ENCODE results near the gene TLE2. TPM values are rescaled to one million over a fixed set of nuclear protein-coding genes. Genes with fewer than 3 reads are reported as not detected.
"Not testable (repeated sequence)": the region's sequence is repeated elsewhere in the genome, so short reads cannot be mapped to it uniquely, and the experiment has no call there.

TLE2 gene
- total RNA-seq, 2 donors from 2014 or later = 39.4 to 61.4 TPM

DNA sequence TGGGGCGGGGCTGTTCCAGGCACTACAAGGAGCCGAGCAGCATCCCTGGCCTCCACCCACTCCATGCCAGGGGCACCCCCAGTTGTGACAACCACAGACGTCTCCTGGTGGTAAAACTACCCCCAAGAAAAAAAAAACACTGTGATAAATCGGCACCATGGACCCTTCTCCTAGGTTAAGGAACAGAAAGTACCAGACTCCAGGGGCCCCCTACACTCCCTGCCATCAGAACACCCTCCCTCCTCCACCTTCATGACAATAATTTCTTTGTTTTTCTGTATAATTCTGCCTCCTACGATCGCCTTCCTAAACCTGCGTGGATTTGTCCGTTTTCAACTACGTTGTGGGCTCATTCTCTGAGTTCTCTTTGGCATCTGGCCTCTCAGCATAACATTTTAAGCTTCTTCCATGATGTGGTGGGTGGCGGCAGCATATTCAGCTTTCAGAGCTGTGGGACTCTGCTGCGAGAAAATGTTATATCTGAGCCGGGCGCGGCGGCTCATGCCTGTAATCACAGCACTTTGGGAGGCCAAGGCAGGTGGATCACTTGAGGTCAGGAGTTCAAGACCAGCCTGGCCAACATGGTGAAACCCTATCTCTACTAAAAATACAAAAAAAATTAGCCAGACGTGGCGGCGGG, 8.6 kb downstream of the TLE2 start:
- DNase-seq (ENCODE audit: low spot score) = no peak
- intact Hi-C loops (cut with DNase I) = no loop called here

DNA sequence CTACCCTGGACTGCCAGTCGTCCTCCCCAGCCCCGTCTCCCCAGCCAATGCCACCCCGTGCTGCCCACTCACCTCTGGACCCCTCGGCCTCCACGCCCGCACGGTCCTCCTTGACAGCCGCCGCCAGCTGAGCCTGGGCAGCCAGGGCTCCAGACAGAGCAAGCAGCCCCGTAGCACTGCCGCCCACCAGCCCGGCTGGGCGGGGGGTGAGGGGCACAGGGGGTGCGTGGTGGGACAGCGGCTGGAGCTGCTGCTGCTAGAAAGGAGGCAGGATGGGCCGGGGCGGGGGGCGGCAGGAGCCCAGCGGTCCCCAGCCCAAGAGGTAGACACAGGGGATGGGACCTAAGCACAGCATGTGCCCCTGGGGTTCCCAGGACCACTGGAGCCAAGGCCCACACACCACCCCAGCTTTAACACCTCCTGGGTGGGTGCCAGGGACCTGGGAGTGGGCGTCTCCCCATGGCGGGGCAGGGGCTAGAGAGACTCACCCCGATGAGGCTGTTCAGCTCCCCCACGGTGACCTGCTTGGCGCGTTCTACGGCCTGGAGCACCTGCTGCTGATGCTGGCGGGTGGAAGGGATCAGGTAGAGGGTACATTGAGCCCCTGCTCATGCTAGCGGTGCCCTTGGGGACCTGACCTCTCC, 9.7 kb downstream of the TLE2 start:
- no peak for DNase-seq (ENCODE audit: low spot score)
- intact Hi-C loops (cut with DNase I) = no loop called here

GRCh38 chr19:3017923-3018322, 11.2 kb downstream of the TLE2 start:
- intact Hi-C loops (cut with DNase I) = no loop called here
- DNase-seq (ENCODE audit: low spot score) = no peak

DNA sequence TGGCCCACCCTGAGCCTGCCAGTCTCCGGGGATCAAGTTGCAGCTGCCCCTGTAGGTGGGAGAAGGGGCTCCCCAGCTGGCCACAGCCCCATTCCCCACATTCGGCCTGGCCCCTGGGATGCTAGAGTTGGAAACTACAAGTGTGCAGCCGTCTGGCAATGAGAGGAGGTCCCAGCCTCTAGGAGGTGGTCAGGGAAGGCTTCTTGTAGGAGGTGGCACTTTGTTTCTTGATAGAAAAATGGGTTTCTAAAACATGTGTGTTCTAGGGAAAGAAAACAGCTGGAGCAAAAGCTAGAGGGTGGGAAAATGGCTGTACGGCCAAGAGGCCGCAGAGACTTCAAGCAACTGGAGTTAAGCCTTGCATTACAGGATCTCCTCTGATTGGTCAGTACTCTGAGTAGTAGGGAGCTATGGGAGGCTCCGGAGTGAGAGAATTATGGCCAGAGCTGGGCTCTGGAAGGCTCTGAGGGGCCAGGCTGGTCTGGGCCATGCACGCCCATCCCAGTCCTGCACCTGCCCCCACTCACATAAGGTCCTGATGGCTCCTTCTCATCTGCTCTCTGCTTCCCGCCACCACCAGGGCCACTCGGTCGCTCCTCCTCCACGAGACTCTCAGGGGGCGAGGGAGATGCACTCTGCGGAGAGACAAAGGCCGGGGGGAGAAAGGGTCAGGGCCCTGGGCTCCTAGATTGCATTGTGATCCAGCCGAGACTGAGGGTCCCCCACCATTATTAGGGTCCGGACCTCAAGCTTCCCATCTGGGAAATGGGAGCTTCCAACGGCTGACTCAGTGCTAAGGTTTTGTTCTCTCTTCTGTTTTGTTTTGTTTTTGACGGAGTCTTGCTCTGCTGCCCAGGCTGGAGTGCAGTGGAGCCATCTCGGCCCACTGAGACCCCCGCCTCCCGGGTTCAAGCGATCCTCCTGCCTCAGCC, 13.7 kb downstream of the TLE2 start:
- no peak for DNase-seq (ENCODE audit: low spot score)
- intact Hi-C loops (cut with DNase I) = no loop called here

- intact Hi-C loops (cut with DNase I) = no loop called here
- no peak for DNase-seq (ENCODE audit: low spot score)
Observed at GRCh38 chr19:3014135-3014534, 14.9 kb downstream of the TLE2 start.

DNA sequence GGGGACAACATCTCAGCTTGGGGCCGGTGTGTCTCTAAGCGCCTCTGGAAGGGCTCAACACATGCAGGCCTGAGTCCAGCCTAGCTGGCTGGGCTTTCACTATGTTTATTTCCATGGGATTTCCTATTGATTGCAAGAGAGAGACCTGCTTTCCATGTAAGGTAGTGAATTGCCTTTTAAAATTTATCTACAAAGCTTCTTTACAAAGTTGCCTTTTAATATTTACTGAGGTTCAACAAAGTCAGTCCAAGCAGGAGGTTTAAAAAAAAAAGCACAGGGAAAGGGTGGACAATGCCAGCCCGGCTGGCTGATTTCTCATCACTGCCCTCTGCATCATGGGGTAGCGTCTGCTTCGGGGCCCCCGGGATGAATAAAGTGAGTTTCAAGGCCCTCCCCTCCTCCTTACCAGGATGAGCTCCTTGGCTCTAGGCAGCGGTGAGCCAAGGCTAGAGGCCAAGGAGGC, 15.8 kb downstream of the TLE2 start:
- intact Hi-C loops (cut with DNase I) = no loop called here
- DNase-seq (ENCODE audit: low spot score) = no peak

- DNase-seq (ENCODE audit: low spot score) = no peak
- intact Hi-C loops (cut with DNase I) = no loop called here
Observed at GRCh38 chr19:3012621-3013262, 16.3 kb downstream of the TLE2 start.

DNA sequence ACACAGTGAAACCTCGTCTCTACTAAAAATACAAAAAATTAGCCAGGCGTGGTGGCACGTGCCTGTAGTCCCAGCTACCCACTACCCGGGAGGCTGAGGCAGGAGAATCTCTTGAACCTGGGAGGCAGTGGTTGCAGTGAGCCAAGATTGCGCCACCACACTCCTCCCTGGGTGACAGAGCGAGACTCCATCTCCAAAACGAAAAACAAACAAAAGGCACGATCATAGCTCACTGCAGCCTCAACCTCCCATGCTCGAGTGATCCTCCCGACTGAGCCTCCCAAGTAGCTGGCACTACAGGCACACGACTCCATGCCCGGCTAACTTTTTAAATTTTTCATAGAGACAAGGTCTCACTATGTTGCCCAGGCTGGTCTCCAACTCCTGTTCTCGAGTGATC, 17.0 kb downstream of the TLE2 start:
- DNase-seq (ENCODE audit: low spot score); intact Hi-C loops (cut with DNase I): not testable (repeated sequence)

DNA sequence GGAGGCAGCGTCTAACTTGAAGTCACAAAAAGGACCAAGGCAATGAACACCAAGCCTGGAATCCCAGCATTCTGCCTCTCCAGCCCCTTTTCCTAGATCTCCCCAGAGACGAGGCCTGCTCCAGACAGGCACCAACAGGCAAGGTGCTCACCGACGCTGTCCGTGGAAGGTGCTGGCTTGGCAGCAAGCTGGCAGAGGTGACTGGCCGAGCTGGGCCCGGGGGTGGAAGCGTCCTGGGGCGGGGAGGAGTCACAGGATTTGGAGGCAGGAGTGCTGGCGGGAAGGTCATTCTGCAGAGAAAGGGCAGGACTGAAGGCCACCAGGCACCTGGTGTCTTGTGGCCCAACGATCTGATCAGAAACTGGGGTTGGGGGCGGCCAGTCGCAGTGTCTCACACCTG, 18.2 kb downstream of the TLE2 start:
- intact Hi-C loops (cut with DNase I) = no loop called here
- DNase-seq (ENCODE audit: low spot score) = no peak

DNA sequence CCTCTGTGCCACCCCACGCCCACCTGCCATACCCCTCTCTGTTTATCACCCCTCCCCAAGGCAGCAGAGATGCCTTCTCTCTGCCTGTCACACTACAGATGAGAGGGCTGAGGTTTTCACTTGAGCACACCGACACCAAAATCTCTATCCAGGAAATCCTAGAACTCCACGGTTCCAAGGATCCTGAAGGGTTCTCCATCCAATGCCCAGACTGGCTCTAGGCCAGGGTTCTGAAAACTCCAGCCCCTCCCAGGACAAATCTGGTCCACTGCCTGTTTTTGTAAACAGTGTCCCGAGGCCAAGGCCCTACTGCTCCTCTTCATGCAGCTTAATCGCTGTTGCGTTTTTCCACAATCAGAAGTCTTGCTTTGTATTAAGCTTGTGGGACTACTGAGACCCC, 20.1 kb downstream of the TLE2 start:
- no peak for DNase-seq (ENCODE audit: low spot score)
- intact Hi-C loops (cut with DNase I) = no loop called here

DNA sequence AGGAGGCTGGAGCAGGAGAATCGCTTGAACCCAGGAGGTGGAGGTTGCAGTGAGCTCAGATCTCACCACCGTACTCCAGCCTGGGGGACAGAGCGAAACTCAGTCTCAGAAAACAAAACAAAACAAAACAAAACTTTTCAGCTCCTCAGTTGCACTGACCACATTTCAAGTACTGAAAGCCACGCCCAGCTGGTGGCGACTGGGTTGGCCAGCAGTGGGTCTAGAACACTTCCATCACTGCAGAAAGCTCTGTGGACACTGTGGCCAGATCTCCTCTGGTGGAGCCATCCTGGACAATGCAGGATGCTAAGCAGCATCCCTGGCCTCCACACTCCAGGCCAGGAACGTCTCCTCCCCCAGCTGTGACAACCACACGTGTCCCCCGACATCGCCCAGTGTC, 21.1 kb downstream of the TLE2 start:
- intact Hi-C loops (cut with DNase I) = no loop called here
- no peak for DNase-seq (ENCODE audit: low spot score)

- DNase-seq (ENCODE audit: low spot score) = no peak
- intact Hi-C loops (cut with DNase I) = no loop called here
Observed at GRCh38 chr19:3006075-3006767, 22.9 kb downstream of the TLE2 start.

DNA sequence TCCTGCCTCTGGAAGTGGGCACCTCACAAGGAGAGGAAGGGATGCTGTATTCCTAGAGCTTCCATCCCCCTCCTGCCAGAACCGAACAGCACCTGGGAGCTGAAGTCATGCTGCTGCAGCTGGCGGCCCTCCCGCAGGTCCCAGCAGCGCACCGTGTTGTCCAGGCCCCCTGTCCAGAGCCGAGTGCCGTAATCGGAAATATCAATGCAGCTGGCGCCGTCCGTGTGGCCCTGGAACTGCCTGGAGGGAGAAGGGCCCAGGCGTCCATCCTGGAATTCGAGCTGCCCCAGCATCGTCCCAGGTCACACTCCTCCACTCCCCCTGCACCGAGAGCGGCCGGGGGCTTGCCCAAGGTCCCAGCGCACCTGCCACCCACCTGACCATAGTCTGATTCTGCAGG, 23.7 kb downstream of the TLE2 start:
- intact Hi-C loops (cut with DNase I) = no loop called here
- DNase-seq (ENCODE audit: low spot score) = no peak

DNA sequence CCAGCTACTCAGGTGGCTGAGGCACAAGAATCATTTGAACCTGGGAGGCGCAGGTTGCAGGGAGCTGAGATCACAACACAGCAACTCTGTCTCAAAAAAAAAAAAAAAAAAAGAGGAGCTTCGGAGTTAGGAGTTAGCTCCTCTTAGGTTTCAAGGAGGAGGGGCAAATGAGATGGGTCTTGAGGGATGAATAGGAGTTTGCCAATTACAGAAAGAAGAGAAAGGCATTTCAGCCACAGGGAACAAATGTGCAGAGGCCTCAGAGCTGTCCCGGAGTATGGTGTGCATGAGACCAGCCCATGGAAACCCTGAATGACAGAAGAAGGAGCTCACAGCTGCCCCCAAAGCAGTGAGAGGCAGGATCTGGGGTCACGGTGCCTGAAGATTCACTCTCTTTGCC, 24.6 kb downstream of the TLE2 start:
- intact Hi-C loops (cut with DNase I) = no loop called here
- no peak for DNase-seq (ENCODE audit: low spot score)

- DNase-seq (ENCODE audit: low spot score) = no peak
- intact Hi-C loops (cut with DNase I) = no loop called here
Observed at GRCh38 chr19:3003046-3003445, 26.0 kb downstream of the TLE2 start.

- no peak for DNase-seq (ENCODE audit: low spot score)
- intact Hi-C loops (cut with DNase I) = no loop called here
Observed at GRCh38 chr19:3001235-3001800, 27.8 kb downstream of the TLE2 start.

GRCh38 chr19:2998642-2999041, 30.4 kb downstream of the TLE2 start:
- intact Hi-C loops (cut with DNase I) = no loop called here
- DNase-seq (ENCODE audit: low spot score) = no peak

- intact Hi-C loops (cut with DNase I) = no loop called here
Observed at GRCh38 chr19:2997720-2998119, 31.4 kb downstream of the TLE2 start.

DNA sequence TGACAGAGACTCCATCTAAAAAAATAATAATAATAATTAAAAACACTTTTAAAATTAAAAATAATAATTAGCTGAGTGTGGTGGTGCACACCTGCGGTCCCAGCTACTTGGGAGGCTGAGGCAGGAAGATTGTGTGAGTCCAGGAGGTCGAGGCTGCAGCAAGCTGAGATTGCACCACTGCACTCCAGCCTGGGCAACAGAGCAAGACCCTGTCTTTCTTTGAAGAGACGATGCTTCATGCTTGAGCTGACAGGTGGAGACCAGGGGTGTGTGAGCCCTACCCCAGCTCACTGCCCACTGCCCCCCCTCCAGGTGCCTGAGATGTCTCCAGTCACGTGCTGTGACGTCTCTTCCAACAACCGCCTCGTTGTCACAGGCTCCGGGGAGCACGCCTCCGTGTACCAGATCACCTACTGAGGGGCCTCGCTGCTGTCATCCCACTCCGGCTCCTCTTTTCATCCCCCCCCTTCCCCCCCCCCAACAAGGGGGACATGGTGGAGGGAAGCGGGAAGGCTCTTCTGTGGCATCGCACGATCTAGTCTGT, 34.4 kb downstream of the TLE2 start:
- intact Hi-C loops (cut with DNase I) = no loop called here
- DNase-seq (ENCODE audit: low spot score) = no peak

More at GRCh38 chr19:2997720-2998119, 31.4 kb downstream of the TLE2 start:
- no peak for DNase-seq (ENCODE audit: low spot score)

Measured in posterior vena cava (tissue), 2 donors.